ENCODE data around the gene TINAGL1.

- TF ChIP-seq EZH2 (IDR thresholded peaks at IDR 0.05), result no peak
- TF ChIP-seq POLR2AphosphoS5 (IDR thresholded peaks at IDR 0.05; ENCODE audit: borderline replicate concordance, low read depth, low read length), result no peak
These were observed 23.8 kb upstream of the TINAGL1 start for GRCh38 chr1:31552489-31552888.
